Measurements from ENCODE around the gene RAB1B.
"Not testable (repeated sequence)": the region's sequence is repeated elsewhere in the genome, so short reads cannot be mapped to it uniquely, and the experiment has no call there.

RAB1B gene

DNA sequence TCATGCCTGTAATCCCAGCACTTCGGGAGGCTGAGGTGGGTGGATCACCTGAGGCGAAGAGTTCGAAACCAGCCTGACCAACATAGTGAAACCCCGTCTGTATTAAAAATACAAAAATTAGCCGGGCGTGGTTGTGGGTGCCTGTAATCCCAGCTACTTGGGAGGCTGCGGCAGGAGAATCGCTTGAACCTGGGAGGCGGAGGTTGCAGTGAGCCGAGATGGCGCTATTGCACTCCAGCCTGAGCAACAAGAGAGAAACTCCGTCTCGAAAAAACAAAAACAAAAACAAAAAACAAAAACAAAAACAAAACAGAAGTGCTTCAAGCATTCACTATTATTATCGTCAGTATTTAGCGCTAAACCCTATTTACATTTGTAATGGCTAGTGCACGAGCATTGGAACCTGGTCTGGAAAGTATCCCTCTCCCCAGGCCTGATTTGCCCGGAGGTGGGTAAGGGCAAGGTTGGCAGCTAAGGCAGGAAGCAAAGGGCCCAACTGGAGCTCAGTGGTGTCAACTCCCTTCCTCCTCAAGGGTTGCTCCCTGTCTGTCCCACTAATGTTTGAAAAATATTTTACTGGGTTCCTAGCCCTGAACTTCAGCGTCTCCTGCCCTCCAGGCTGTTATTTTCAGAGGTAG lies 42.5 kb downstream of the RAB1B start:
- not testable (repeated sequence) for DNase-seq

DNA sequence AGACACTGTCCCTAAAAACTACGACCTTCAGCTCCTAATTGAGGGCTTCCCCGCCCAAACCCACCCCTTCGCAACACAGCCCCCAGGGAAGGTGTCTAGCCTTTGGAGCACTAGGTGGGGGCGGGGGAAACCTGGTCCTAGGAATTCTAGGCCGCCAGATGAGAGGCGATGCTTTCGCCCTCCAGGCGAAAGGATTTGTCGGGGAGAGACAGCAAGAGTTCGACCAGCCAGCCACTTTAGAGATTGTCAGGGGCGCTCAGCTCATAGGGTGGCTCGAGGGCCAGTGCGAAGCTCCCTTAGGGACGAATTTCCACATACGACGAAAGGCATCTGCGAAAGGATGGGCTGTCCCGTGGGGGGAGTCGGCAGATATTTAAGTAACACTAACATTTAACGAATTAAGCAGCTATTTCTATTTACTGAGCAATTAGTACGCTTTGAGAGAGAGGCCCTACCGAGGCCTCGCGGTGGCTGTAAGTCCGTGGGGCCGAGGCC lies 43.1 kb downstream of the RAB1B start:
- DNase-seq = no peak

DNA sequence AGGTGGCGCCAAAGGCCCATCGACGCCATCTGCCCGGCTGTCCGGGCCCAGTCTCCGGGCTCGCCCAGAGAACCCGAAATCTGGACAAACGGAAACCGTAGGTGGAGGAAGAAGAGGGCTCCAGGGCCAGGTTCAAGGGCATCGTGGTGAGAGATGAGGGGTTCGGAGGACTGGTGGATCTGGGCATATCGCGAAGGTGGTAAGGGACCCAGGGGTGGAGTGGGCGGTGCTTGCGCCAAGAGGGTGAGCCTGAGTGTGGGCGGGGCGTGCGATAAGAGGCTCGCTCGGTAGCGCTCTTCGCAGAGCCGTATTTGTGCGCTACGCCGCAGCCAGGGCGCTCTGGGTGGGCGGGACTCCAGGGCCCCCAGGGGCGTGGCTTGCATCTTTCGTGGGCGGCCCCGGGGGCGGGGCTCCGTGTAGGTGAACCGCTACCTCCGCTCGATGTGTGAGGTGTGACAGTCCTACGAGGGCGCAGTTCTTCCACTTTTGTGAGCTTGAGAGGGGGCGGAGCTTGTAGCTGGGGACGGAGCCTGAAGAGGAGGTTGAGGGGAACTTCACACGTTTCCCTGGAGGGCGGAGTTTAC lies 43.6 kb downstream of the RAB1B start:
- peak; percentile 98 for DNase-seq

DNA sequence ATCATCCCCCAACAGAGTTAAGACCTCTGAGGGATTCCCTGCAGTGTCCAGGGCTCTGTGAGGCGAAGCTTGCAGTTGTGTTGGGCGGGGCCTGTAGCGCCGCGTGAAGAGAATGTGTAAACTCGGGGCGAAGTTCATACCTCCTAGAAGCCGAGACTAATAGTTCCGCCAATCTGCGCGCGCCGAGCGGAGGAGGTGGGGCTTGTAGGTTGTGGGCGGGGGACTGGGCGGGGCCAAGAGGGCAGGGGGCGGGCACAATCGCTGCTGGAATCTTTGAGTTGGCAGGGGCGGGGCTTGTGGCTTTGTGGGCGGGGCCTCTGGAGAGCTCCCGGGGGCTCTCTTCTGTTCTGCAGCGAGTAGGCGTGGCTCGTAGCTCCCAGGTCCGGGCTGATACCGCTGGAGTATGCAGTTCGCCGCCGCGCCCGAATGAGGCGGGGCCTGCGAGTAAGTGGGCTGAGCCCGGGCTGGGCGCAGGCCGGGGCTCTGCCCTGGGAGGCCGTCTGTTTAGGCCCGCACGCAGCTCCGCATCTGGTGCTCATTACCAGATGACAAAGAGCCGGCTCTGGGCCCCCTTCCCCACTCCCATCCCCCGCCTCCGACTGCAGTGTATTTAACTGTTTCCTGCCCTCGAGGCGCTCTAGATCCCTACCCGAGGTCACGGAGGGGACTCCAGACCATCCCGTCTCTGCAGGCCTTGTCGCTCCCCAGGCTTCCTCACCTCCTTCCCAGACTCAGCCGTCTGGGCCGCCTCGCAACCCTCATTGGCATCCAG lies 44.3 kb downstream of the RAB1B start:
- DNase-seq = peak; percentile 100

DNA sequence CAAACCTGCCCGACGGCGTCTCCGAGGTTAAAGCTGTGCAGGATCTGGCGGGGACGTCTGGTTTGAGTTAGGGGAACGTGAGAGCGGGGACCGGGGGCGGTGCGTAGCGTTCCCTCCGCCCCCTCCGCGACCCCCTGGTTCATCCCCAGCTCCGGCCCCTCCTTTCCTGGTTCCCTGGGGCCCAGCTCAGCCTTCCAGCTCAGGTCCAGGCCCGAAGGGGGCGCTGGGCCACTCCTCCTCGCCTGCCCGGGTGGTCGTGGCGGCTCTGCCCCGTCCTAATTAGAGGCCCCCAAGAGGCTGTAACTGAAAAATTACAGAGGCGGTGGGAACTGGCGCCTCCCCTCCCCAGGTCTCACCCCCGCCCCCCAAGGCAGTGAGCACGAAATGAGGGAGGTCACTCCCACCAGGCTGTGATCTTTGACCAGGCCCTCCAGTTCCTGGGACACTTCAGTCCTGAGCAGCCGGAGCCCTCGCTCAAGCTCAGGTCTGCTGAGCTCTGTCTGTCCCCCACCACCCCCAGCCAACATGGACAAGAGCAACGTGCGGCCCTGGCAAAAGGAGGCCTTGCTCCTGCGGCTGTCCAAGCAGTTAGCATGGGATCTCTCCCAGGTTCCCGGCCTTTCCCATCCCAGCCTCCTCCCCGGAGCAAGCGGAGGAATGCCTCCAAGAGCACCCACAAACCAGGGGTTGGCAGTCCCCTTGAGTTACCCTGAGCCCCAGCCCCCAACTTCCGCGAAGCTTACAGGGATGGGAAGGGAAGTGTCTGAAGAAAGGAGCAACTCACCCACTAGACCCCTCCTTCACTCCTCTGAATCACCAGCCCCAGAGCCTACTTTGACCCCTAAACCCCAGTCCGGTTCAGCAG lies 45.1 kb downstream of the RAB1B start:
- DNase-seq = no peak

DNA sequence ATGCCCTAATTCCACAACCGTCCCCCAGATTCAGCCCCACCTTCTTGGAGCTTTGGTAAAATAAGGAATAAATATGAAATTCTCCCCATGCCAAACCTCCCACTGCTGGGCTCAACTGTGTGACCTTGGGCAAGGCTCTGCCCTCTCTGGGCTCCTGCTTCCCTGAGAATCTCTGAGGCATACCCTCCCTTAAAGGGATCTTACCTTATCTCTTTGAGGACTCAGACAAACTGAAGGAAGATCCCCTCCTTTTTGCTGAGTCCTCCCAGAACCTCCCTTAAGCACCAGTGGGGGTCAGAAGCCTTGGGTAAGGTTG lies 45.7 kb downstream of the RAB1B start:
- no peak for DNase-seq

DNA sequence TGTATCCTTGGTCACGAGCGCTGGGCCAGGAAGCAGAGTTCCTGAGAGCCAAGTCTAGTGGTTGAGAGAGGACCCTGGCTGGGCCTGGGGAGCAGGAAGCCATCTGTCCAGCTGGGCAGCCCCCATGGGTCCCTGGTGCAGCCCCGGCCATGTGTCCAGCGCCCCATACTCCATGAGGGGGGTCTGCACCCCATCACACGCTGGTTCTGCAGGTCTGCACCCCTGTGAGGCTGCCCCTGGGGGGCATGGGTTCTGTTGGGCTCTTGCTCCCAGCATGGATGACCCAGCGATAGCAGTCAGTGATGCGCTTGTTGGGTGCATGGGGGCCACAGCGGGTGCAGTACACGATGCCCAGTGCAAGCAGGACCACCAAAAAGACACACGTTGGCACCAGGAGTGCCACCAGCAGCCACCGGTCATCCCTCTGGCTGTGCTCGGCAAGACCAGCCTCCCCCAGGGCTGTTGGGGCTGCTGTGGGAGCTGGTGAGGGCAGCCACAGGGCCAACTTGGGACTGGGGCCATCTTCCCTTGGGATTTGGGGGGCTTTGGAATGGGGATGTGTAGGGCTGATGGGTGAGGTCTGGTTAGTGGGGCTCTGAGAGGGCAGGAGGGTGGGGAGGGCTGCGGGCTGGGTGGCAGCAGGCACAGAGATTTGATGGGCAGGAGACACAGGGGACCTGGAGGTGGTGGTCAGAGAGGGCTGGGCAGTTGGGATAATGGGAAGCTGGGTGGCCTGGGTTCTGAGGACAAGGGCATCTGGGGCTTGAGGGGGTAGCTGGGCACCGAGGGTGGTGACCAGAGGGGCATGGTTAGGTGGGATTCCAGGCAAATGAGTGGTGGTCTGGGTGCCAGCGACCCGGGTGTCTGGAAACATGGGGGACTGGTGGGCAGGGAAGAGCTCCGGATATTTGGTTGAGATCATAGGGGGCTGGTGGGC lies 46.4 kb downstream of the RAB1B start:
- DNase-seq = no peak

DNA sequence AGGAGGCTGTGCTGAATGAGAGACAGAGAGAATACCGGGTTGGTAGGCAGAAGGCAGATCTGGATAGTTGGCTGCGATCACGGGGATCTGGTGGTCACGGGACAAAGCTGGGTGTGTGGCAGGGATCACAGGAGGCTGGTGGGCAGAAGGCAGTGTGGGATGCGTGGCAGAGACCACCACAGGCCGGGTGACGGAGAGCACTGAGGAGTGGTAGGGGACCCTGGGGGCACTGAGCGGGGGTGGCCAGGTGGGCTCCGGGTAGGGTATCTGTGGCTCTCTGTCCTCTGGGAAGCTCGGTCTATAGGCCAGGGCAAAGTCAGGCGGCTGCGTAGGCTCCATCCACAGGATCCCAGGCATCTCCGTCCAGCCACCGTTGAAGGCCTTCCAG lies 47.1 kb downstream of the RAB1B start:
- DNase-seq = no peak

DNA sequence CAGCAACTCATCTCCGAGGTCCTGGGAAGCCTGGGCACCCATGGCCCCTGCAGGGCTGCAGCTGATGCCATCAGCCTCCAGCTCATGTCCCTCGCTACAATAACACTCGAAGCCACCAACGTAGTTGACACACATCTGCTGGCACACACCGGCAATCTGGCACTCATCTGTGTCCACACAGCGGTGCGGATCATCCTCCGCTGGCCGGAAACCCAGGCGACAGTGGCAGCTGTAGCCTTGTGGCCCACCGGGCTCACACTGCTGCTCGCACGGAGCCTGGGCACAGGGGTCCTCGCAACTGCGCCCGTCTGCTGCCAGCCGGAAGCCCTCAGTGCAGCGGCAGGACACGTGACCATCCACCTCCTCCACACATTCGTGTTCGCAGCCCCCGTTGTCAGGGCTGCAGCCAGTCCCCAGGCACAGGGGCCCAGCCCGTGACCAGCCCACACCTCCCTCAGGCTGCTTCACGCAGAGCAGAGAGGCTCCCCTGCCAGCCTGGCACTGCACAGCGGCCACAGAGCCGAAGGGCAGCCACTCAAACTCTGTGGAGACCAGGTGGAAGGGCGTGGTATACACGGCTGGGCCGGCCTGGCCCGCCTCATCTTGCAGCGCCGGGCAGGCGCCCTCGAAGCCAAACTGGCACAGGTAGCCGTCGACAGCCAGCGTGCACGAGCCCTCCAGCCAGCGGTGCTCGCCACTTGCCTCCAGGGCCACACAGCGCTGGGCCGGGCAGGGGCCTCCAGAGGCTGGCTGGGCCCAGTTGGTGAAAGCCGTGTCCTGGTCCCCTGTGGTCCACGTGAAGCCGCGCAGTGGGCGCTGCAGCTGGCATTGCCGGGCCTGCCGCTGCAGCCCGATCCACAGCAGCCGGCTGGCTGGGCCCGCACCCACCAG lies 47.7 kb downstream of the RAB1B start:
- no peak for DNase-seq

DNA sequence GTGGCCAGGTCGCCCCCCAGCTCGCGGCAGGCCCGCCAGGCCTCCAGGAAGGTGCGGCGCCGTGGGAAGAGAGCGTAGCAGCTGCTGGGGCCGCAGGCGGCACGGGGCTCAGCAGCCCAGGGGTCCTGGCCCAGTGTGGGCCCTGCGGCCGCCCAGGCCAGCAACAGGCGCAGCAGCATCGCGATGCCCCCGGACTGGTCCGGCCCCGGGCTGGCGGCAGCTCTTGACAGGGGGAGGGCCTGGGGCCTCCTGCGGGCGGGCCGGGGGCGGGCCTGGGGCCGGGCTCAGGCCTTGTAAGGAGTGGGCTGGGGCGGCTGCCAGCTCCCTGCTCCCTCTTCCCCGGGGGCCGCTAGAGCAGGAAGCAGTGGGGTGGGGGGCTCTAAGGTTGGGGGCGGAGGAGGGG lies 48.4 kb downstream of the RAB1B start, which contains the start of gene CD248:
Gene CD248 (minus strand): TSS at position 196 of the 403 bp plus-strand sequence. CDS start 17 bp downstream, at position 179.
- peak; percentile 46 for DNase-seq

DNA sequence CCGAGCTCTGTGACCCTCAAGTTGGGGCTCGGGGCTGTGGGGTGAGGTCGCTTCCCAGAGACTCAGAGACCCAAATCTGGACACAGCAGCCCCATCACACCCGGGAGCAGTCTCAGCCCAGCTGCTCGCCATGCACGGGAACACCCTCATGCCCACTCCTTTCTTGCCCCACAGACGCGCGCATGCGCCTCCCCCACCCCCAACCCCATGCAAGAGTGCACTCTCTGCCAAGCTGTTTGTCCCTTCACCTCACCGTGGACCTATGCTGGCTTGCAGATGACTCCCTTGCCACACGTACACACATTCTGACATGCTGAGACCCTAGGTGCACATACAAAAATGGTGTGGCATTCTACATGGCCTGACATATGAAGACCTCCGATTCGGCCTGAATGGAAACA lies 48.9 kb downstream of the RAB1B start:
- peak; percentile 53 for DNase-seq

DNA sequence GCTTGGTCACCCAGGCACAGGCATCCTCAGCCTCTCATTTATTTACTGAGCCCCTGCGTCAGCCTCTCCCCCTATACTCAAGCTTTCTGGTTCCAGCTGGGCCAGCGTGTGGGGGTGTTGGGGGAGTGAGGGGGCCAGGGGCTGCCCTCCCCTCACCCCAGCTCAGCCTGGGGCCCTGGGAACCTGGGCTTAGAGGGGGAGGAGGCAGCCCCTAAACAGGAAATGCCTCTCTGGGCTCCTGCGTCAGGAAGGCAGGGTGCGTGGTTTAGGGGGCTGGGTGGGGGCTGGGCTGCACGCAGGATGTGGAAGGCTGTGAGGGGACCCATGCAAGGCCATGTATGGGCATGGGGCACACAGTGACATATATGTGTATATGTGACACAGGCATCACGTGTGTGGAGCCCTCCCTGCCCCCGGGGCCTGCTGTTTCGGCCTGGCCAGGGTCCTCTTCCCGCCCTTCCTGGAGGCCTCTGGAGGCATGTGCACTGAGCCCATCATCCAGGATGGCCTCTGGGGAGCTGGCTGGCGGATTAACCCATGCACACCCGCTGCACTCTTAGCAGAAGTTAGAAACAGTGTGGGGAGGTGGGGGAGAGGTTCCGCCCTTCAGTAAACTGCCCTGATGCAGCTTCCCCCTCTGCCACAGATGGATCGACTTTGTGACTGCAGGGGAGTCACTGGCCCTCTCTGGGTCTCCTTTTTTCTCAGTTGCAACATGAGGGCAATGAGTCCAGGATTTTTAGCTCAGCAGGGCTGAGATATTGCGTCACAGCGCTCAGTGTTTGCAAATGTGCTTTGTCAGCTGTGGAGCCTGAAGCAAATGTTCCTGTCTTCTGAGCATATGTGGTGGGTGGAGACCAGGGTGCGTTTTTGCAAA lies 49.5 kb downstream of the RAB1B start:
- peak; percentile 71 for DNase-seq

DNA sequence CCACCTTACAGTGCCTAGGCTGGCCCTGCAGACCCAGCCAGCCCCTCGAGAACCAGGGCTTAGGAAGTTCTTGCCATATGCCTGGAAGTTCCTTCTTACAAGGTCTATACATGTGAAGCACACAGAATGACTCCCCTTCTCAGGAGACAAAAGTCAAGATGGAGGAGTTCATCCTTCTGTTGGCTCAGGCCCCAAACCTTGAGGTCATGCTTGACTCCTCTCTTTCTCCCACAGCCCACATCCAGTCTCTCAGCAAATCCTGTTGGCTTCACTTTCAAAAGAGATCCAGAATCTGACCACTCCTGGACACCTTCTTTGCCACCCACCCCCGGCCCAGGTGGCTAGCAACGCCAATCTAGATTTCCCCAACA lies 50.1 kb downstream of the RAB1B start:
- no peak for DNase-seq

DNA sequence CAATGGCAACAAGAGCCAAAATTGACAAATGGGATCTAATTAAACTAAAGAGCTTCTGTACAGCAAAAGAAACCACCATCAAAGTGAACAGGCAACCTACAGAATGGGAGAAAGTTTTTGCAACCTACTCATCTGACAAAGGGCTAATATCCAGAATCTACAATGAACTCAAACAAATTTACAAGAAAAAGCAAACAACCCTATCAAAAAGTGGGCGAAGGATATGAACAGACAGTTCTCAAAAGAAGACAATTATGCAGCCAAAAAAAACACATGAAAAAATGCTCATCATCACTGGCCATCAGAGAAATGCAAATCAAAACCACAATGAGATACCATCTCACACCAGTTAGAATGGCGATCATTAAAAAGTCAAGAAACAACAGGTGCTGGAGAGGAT lies 51.9 kb downstream of the RAB1B start:
- DNase-seq = not testable (repeated sequence)

DNA sequence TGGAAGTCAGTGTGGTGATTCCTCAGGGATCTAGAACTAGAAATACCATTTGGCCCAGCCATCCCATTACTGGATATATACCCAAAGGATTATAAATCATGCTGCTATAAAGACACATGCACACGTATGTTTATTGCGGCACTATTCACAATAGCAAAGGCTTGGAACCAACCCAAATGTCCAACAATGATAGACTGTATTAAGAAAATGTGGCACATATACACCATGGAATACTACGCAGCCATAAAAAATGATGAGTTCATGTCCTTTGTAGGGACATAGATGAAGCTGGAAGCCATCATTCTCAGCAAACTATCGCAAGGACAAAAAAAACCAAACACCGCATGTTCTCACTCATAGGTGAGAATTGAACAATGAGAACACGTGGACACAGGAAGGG lies 52.3 kb downstream of the RAB1B start:
- not testable (repeated sequence) for DNase-seq

DNA sequence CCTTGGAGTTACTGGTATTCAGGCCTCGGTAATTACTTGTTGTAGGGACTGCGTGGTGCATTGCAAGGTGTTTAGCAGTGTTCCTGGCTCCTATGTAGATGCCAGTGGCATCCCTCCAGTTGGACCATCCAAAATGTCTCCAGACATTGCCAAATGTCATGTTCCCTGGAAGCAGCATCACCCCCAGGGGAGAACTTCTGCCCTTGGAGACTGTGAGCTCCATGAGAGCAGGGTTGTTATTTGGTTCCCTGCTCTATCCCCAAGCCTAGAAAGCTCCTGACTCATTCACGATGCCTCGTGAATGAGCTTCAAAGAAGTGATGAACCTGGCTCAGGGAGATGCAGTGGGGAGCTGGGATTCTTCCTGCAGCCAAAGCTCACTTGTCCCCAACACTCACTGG lies 53.2 kb downstream of the RAB1B start:
- DNase-seq = no peak

DNA sequence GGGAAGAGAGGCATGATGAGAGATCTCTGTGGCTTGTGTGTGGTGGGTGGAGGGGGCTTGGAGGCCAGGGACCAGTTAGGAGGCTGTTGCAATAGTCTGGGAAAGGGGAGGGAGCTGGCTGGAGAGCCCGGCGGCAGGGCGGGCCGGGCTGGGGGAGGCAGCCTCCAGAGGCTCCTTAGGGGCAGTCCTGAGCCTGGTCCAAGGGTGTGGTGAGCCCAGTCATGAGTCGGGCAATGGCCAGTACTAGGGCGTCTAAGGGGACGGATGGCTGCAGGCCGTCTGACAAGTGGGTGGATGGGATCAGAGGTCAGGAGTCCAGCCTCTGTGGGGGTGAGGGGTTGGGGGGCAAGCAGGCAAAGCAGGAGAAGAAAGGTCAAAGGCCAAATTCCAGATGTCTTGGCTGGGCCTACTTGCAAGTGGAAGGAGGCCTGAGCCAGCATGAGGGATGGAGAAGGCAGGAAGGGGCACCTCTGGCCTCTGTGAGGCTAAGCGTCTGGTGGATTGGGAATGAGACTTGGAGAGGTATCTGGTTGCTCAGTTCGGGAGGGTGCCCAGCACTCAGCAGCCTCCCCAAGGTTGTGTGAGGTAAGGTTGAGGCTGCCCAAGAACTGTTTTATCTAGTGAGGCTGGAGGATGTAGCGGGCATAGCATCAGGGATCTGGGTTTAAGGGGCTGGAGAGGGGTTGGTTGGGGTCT lies 54.4 kb downstream of the RAB1B start:
- DNase-seq = no peak

DNA sequence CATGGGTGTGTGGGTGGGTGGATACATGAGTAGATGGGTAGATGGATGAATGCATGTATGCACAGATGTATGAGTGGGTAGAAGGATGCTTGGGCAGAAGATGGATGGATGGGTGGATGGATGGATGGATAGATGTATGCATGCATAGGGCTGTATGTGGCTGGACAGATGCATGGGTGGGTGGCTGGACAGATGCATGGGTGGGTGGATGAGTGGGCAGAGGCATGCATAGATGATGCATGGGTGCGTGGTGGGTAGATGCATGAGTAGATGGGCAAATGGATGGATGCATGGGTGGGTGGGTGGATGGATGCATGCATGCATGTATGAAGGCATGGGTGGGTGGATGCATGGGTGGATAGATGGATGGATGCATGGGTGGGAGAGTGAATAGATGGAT lies 55.2 kb downstream of the RAB1B start:
- no peak for DNase-seq

DNA sequence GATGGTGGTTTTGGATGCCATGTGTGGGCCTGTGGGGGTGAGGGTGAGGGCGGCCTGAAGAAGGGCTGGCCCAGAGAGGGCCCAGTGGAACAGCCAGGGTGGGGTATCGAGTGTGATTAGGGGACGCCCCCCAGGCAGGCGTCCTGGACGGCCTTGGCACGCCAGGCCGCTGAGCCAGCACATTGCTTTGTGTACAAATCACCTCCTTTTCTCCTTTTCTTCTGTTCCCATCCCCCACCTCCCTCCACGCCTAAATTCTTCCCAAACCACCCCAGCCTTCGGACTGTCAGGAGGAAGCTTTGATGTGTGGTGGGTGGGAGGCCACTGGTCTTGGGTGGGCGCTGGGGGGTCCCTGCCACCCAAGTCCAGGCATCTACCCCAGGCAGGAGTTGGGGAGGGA lies 56.2 kb downstream of the RAB1B start:
- DNase-seq = no peak

Measured in CD4-positive, alpha-beta T cell treated with Interleukin-6 for 4 hours (primary cell).